GM18873 (cell line): ENCODE measurements around the gene STUB1.

Experiments
- ATAC-seq: cut with Tn5 transposase; IDR thresholded peaks from one replicate; pipeline ENCODE4 v1.9.1; 2021; ENCODE audit warnings: mild to moderate bottlenecking, moderate library complexity, moderate number of reproducible peaks; ENCODE audit not compliant: unreplicated experiment, low FRiP score

STUB1 gene

GRCh38 chr16:679814-680624, at the start of gene STUB1:
TSS of gene STUB1 (plus strand) at chr16:680410. CDS start at chr16:680526, 116 bp downstream.
- no peak for ATAC-seq

GRCh38 chr16:630815-631405, 49.3 kb upstream of the STUB1 start, which contains the start of gene WFIKKN1:
TSS of gene WFIKKN1 (plus strand) at chr16:630985. CDS start at chr16:631254, 269 bp downstream.
- ATAC-seq = no peak

- ATAC-seq = no peak
Observed at GRCh38 chr16:631808-632358, 48.3 kb upstream of the STUB1 start.

GRCh38 chr16:632486-633335, 47.5 kb upstream of the STUB1 start:
- ATAC-seq = no peak

GRCh38 chr16:633336-634050, 46.7 kb upstream of the STUB1 start:
- ATAC-seq = no peak

GRCh38 chr16:634051-634670, 46.0 kb upstream of the STUB1 start:
- no peak for ATAC-seq

- ATAC-seq = no peak
Observed at GRCh38 chr16:634996-635395, 45.2 kb upstream of the STUB1 start.

GRCh38 chr16:635573-636205, 44.5 kb upstream of the STUB1 start:
- no peak for ATAC-seq

GRCh38 chr16:636206-637080, 43.8 kb upstream of the STUB1 start, which contains the start of gene METTL26:
TSS of gene METTL26 (minus strand) at chr16:636305. CDS start at chr16:636290, 15 bp downstream.
- peak; percentile 58 for ATAC-seq

- ATAC-seq = no peak
Observed at GRCh38 chr16:637081-638018, 42.9 kb upstream of the STUB1 start.

- no peak for ATAC-seq
Observed at GRCh38 chr16:638034-638543, 42.1 kb upstream of the STUB1 start.

- ATAC-seq = no peak
Observed at GRCh38 chr16:638836-639235, 41.4 kb upstream of the STUB1 start.

- no peak for ATAC-seq
Observed at GRCh38 chr16:640614-641013, 39.6 kb upstream of the STUB1 start.

GRCh38 chr16:641326-642188, 38.7 kb upstream of the STUB1 start, which contains the start of gene MCRIP2:
TSS of gene MCRIP2 (plus strand) at chr16:641828. CDS start at chr16:641992, 164 bp downstream.
- ATAC-seq = no peak

GRCh38 chr16:642189-643049, 37.8 kb upstream of the STUB1 start:
- ATAC-seq = no peak
